A549 treated with Mapracorat at 1 μM for 4 hours (cell line): ENCODE results near the gene NR2C2AP. TPM values are rescaled to one million over a fixed set of nuclear protein-coding genes. Genes with fewer than 3 reads are reported as not detected.

Source experiments
- total RNA-seq: library from RNA; stranded (reverse); fragments of 200-300 nt; extraction: Qiagen RNA extraction; gene quantifications from 5 replicates; pipeline ENCODE4 v1.2.3, GENCODE V29; 2022

Gene NR2C2AP
- 25.9 to 31.5 TPM (median 30.5 TPM) in 5 replicates for total RNA-seq

DNA sequence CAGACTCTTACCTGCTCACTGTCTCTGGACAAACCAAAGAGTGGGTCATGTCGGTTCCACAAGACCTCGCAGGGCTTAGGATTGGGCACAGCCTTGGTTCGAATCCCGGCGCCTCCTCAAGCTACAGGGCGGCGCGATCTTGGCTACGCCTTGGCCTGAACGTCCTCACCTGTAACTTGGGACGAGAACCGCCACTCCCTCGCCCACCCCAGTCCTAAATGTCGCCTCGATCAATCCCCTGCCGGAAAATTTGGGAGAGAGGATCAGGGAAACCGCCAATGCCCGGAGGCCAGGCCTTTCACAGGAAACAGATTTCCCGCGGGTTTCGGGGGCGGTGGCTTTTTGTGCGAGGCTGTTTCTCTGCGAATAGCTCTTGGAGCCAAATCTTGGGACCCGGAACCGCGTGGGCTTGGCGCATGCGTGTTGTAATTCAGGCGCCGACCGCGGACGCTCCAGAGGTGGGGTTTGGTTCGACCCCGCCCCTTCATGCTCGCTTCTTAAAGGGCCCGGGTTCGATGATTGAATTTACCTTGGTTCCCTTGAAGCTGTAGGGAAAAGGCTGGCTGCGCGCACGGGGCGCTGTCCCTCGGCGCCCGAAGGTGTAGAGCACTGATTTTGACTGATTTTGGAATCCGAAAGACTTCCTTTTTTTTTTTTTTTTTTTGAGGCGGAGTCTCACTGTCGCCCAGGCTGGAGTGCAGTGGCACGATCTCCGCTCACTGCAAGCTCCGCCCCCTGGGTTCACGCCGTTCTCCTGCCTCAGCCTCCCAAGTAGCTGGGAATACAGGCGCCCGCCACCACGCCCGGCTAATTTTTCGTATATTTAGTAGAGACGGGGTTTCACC lies at the start of gene NR2C2AP:
Gene NR2C2AP, minus strand, starts transcription at position 403 of the 845 bp plus-strand sequence. Its CDS starts 354 bp downstream, at position 49.

GRCh38 chr19:19211499-19212420 lies 8.5 kb upstream of the NR2C2AP start, which contains the start of gene NCAN:
Gene NCAN (plus strand): TSS chr19:19211958. CDS start chr19:19216954, 4,996 bp downstream.

GRCh38 chr19:19192078-19192882 lies 10.9 kb downstream of the NR2C2AP start, which contains the start of the genes BORCS8 and RFXANK:
Gene BORCS8 (minus strand): TSS chr19:19192152. CDS start chr19:19192117, 35 bp downstream.
Gene RFXANK (plus strand): TSS chr19:19192258. CDS start chr19:19193947, 1,689 bp downstream.

GRCh38 chr19:19170053-19170872 lies 33.0 kb downstream of the NR2C2AP start, which contains the start of gene MEF2B:
Gene MEF2B (minus strand): TSS chr19:19170263. CDS start chr19:19150735, 19,528 bp downstream.

Other genes with a start within 250 kb of the NR2C2AP start
- gene SUGP2, start 169.9 kb downstream of the NR2C2AP start, total RNA-seq, result 21.6 to 35.3 TPM (median 30.3 TPM) in 5 replicates
- 22.4 to 29.9 TPM (median 27.3 TPM) in 5 replicates for gene ARMC6, start 169.8 kb downstream of the NR2C2AP start, total RNA-seq
- 0.69 to 0.96 TPM (median 0.75 TPM) in 5 replicates for gene SLC25A42, start 139.4 kb downstream of the NR2C2AP start, total RNA-seq
- gene TMEM161A, start 64.9 kb downstream of the NR2C2AP start, total RNA-seq, result 19.3 to 29.0 TPM (median 26.1 TPM) in 5 replicates
- 0.18 to 1.4 TPM (median 0.52 TPM) in 5 replicates for gene MEF2B, start 33.2 kb downstream of the NR2C2AP start, total RNA-seq
- 8.1 to 13.2 TPM (median 10.9 TPM) in 5 replicates for gene BORCS8, start 11.3 kb downstream of the NR2C2AP start, total RNA-seq
- 31.3 to 47.6 TPM (median 45.7 TPM) in 5 replicates for gene RFXANK, start 11.2 kb downstream of the NR2C2AP start, total RNA-seq
- 0.05 to 0.16 TPM (median 0.05 TPM) in 4 of 5 replicates, not detected in the other for gene NCAN, start 8.5 kb upstream of the NR2C2AP start, total RNA-seq
- 0.21 to 0.82 TPM (median 0.66 TPM) in 5 replicates for gene TM6SF2, start 69.9 kb upstream of the NR2C2AP start, total RNA-seq
- gene SUGP1, start 117.1 kb upstream of the NR2C2AP start, total RNA-seq, result 23.0 to 31.8 TPM (median 28.0 TPM) in 5 replicates
- 8.8 to 14.1 TPM (median 13.6 TPM) in 5 replicates for gene MAU2, start 117.4 kb upstream of the NR2C2AP start, total RNA-seq
- gene GATAD2A, start 202.3 kb upstream of the NR2C2AP start, total RNA-seq, result 31.3 to 50.0 TPM (median 46.0 TPM) in 5 replicates